MM.1S (cell line): ENCODE measurements around the gene AGBL1.

Experiments used
- DNase-seq: peaks from one replicate; pipeline ENCODE4 v3.0.0-alpha.2; 2015
- H2AFZ ChIP-seq: fragments of 300-600 bp; sonication (generic); 2 replicates; pipeline ENCODE4 v1.6.0; 2016; ENCODE audit warnings: antibody characterized with exemption, low read length
- H3F3A ChIP-seq: fragments of 300-600 bp; sonication (generic); 2 replicates; pipeline ENCODE4 v1.6.1; 2016; ENCODE audit warnings: mild to moderate bottlenecking, antibody characterized with exemption, low read length, moderate library complexity, mixed read lengths; ENCODE audit not compliant: insufficient read depth
- H3K27ac ChIP-seq: fragments of 300-600 bp; sonication (generic); 2 replicates; pipeline ENCODE4 v1.5.1; 2016; ENCODE audit warnings: mild to moderate bottlenecking, low read length
- H3K27me3 ChIP-seq: fragments of 300-600 bp; sonication (generic); replicated peaks from 2 replicates; pipeline ENCODE4 v1.6.0; 2016; ENCODE audit warnings: low read length; ENCODE audit not compliant: insufficient read depth
- H3K36me3 ChIP-seq: fragments of 300-600 bp; sonication (generic); replicated peaks from 2 replicates; pipeline ENCODE4 v1.6.1; 2016; ENCODE audit warnings: mild to moderate bottlenecking, low read length, mixed read lengths; ENCODE audit not compliant: insufficient read depth
- H3K4me1 ChIP-seq: fragments of 300-600 bp; sonication (generic); 2 replicates; pipeline ENCODE4 v1.6.1; 2016; ENCODE audit warnings: low read length, mixed read lengths
- H3K4me2 ChIP-seq: fragments of 300-600 bp; sonication (generic); 2 replicates; pipeline ENCODE4 v1.6.0; 2016; ENCODE audit warnings: low read depth, low read length
- H3K4me3 ChIP-seq: fragments of 300-600 bp; sonication (generic); 2 replicates; pipeline ENCODE4 v1.5.1; 2016; ENCODE audit warnings: low read length, mixed read lengths
- H3K79me2 ChIP-seq: fragments of 300-600 bp; sonication (generic); 2 replicates; pipeline ENCODE4 v1.6.1; 2016; ENCODE audit warnings: mixed run types, low read length, mixed read lengths
- H3K9ac ChIP-seq: fragments of 300-600 bp; sonication (generic); 2 replicates; pipeline ENCODE4 v1.6.1; 2016; ENCODE audit warnings: low read length, mixed read lengths
- H3K9me2 ChIP-seq: fragments of 300-600 bp; sonication (generic); replicated peaks from 2 replicates; pipeline ENCODE4 v1.6.1; 2016; ENCODE audit warnings: mild to moderate bottlenecking, low read length, mixed read lengths; ENCODE audit not compliant: insufficient read depth
- H3K9me3 ChIP-seq: fragments of 300-600 bp; sonication (generic); replicated peaks from 2 replicates; pipeline ENCODE4 v1.6.1; 2016; ENCODE audit warnings: mild to moderate bottlenecking, low read length, mixed read lengths; ENCODE audit not compliant: insufficient read depth
- H4K20me1 ChIP-seq: fragments of 300-600 bp; sonication (generic); 2 replicates; pipeline ENCODE4 v1.6.1; 2016; ENCODE audit warnings: mild to moderate bottlenecking, low read length, moderate library complexity, mixed read lengths; ENCODE audit not compliant: insufficient read depth
- CTCF ChIP-seq: fragments of 300-600 bp; sonication (generic); IDR thresholded peaks from 2 replicates; pipeline ENCODE4 v1.5.1; 2016; ENCODE audit warnings: antibody characterized with exemption, low read length, mixed read lengths
- EZH2 ChIP-seq: fragments of 300-600 bp; sonication (generic); optimal IDR thresholded peaks from 2 replicates; pipeline ENCODE3; 2017; ENCODE audit warnings: low read depth, mild to moderate bottlenecking, antibody characterized with exemption, low read length, mixed read lengths
- EZH2phosphoT487 ChIP-seq: fragments of 300-600 bp; sonication (generic); IDR thresholded peaks from 2 replicates; pipeline ENCODE4 v1.6.1; 2018; ENCODE audit warnings: antibody characterized with exemption, low read length

AGBL1 gene

GRCh38 chr15:86850939-86851338, 771.3 kb downstream of the AGBL1 start:
- no peaks in the 10 kb centered on the region for H4K20me1 ChIP-seq
- H3K4me2 ChIP-seq: no peak overlapping the region
- H3K4me1 ChIP-seq: no peaks in the 10 kb centered on the region
- no peaks in the 10 kb centered on the region for H3K79me2 ChIP-seq
- DNase-seq: no peak
- H3K9me3 ChIP-seq: no peaks in the 10 kb centered on the region
- TF ChIP-seq CTCF (no peak), EZH2phosphoT487 (no peak), EZH2 (no peak)
- no peaks in the 10 kb centered on the region for H3K36me3 ChIP-seq
- no peaks in the 10 kb centered on the region for H3F3A ChIP-seq
- no peak overlapping the region for H3K9ac ChIP-seq
- no peak overlapping the region for H2AFZ ChIP-seq
- no peaks in the 10 kb centered on the region for H3K27me3 ChIP-seq
- H3K4me3 ChIP-seq: no peak overlapping the region
- no peak overlapping the region for H3K27ac ChIP-seq
- H3K9me2 ChIP-seq: no peaks in the 10 kb centered on the region

DNA sequence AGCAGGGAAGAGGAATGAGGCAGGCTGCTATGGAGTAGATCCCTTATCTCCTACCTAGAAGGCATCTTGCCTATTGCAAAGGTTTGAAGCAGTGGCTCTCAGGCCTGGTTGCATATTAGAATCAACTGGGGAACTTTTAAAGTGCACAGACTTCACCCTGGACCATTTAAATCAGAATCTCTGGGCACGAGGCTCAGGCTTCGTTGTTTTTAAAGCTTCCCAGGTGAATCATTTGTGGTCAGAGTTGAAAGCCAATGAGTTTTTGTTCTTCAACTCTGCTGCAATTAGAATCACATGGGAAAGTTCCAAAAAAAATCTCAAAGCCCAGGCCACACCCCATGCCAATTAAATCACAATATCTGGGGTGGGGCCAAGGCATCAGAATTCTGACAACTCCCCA, 773.1 kb downstream of the AGBL1 start:
- Histone ChIP-seq H3K9me2 (no peaks in the 10 kb centered on the region), H3K27ac (no peak overlapping the region), H3K9ac (no peak overlapping the region), H3K27me3 (no peaks in the 10 kb centered on the region), H3K4me2 (no peak overlapping the region), H4K20me1 (no peaks in the 10 kb centered on the region), H3K4me1 (no peaks in the 10 kb centered on the region), H3K4me3 (no peak overlapping the region), H3F3A (no peaks in the 10 kb centered on the region), H3K36me3 (no peaks in the 10 kb centered on the region), H3K79me2 (no peaks in the 10 kb centered on the region), H2AFZ (no peak overlapping the region), H3K9me3 (no peaks in the 10 kb centered on the region)
- TF ChIP-seq EZH2phosphoT487: no peak
- TF ChIP-seq EZH2: no peak
- no peak for TF ChIP-seq CTCF
- no peak for DNase-seq

DNA sequence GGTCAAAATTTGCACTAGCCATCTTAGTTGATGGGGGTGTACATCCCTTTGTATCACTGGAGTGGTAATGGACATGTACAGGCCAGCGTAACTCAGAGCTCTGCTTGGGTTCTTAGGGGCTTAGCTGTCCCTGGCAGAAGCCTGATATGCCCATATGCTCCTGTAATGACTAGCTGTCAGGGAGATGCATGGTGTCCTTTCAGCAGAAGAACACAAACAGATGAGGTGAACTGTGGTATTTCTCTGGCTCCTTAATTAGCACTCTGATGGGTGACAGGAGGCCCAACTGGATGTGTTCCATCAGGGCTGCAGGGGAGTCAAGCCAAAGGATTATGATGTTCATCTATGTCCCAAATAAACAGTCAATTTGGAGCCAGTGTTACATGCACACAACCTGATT, 774.5 kb downstream of the AGBL1 start:
- H3K9me3 ChIP-seq: no peaks in the 10 kb centered on the region
- H3K4me3 ChIP-seq: no peak overlapping the region
- TF ChIP-seq CTCF (no peak), EZH2phosphoT487 (no peak), EZH2 (no peak)
- no peaks in the 10 kb centered on the region for H3K36me3 ChIP-seq
- H3K27me3 ChIP-seq: no peaks in the 10 kb centered on the region
- no peaks in the 10 kb centered on the region for H3K79me2 ChIP-seq
- no peak overlapping the region for H3K9ac ChIP-seq
- DNase-seq: no peak
- H4K20me1 ChIP-seq: no peaks in the 10 kb centered on the region
- H2AFZ ChIP-seq: no peak overlapping the region
- no peaks in the 10 kb centered on the region for H3K4me1 ChIP-seq
- H3K9me2 ChIP-seq: no peaks in the 10 kb centered on the region
- no peak overlapping the region for H3K27ac ChIP-seq
- H3F3A ChIP-seq: no peaks in the 10 kb centered on the region
- H3K4me2 ChIP-seq: no peak overlapping the region
